Urinary bladder (tissue), 4 donors: ENCODE results near the gene CLPSL2. TPM values are rescaled to one million over a fixed set of nuclear protein-coding genes. Genes with fewer than 3 reads are reported as not detected.

Experiments used
- DNase-seq: peaks from one replicate; pipeline ENCODE4 v3.0.0-alpha.2; 2015; ENCODE audit errors: extremely low spot score
- H3K27ac ChIP-seq: one replicate; pipeline ENCODE4 v1.5.1; 2013; ENCODE audit warnings: low read depth, mild to moderate bottlenecking, moderate library complexity
- H3K36me3 ChIP-seq: one replicate; pipeline ENCODE4 v1.6.1; 2013; ENCODE audit warnings: mild to moderate bottlenecking, moderate library complexity; ENCODE audit not compliant: insufficient read depth
- H3K4me1 ChIP-seq: one replicate; pipeline ENCODE4 v1.6.1; 2013; ENCODE audit warnings: mild to moderate bottlenecking, moderate library complexity; ENCODE audit not compliant: insufficient read depth
- H3K4me3 ChIP-seq: one replicate; pipeline ENCODE4 v1.5.1; 2013; ENCODE audit warnings: low read depth, low read length
- WGBS: extraction: QIAGEN DNeasy Blood & Tissue Kit; methylation state at CpG from one replicate; pipeline ENCODE4 v1.1.7; 2013; 5-methylcytosine and 5-hydroxymethylcytosine counted together
- polyA plus RNA-seq: library from polyadenylated mRNA; stranded (reverse); fragments of 200-250 nt; gene quantifications from one replicate; pipeline ENCODE4 v1.2.3, GENCODE V29; 2013
- total RNA-seq: library from RNA; depleted of rRNA; stranded (reverse); fragments of >200 nt; gene quantifications from one replicate; pipeline ENCODE4 v1.2.3, GENCODE V29; 2014
- donor health status: healthy with polysubstance abuse.
- donor health status: healthy.

CLPSL2 gene
- total and polyA plus RNA-seq, 2 donors = not detected

- no peak overlapping the region for H3K4me3 ChIP-seq
- no peaks in the 10 kb centered on the region for H3K4me1 ChIP-seq
- WGBS = 63% methylated on average over 8 of the region's 8 CpGs
- DNase-seq = no peak
- H3K36me3 ChIP-seq = no peaks in the 10 kb centered on the region
- H3K27ac ChIP-seq = no peak overlapping the region
These were observed 40.0 kb upstream of the CLPSL2 start for GRCh38 chr6:35736253-35736894.

DNA sequence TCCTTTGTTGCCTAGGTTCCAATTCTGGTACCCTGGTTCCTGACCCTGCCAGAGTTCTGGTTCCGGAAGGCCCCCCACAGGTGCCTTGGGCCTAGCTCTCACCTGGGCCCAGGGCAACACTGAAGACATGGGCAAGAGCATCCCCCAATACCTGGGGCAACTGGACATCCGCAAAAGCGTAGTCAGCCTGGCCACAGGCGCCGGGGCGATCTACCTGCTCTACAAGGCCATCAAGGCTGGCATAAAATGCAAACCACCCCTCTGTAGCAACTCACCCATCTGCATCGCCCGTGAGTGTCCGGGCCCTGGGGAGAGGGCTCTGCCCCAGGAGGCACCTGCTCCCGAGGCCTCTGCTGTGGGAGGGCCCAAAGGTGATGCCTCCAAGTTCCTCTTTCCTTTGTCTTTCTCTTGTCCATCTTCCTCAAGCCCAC is 39.4 kb upstream of the CLPSL2 start, which contains the start of gene ARMC12:
Gene ARMC12, plus strand, starts transcription at position 51 of the 431 bp plus-strand sequence. Its CDS starts 77 bp downstream, at position 128.
- Histone ChIP-seq H3K4me3 (no peak within 1 kb of the TSS), H3K4me1 (no peaks in the 10 kb centered on the region), H3K36me3 (no peaks in the 10 kb centered on the region), H3K27ac (no peak within 1 kb of the TSS)
- DNase-seq = no peak
- 98% methylated on average over 10 of the region's 10 CpGs for WGBS

DNA sequence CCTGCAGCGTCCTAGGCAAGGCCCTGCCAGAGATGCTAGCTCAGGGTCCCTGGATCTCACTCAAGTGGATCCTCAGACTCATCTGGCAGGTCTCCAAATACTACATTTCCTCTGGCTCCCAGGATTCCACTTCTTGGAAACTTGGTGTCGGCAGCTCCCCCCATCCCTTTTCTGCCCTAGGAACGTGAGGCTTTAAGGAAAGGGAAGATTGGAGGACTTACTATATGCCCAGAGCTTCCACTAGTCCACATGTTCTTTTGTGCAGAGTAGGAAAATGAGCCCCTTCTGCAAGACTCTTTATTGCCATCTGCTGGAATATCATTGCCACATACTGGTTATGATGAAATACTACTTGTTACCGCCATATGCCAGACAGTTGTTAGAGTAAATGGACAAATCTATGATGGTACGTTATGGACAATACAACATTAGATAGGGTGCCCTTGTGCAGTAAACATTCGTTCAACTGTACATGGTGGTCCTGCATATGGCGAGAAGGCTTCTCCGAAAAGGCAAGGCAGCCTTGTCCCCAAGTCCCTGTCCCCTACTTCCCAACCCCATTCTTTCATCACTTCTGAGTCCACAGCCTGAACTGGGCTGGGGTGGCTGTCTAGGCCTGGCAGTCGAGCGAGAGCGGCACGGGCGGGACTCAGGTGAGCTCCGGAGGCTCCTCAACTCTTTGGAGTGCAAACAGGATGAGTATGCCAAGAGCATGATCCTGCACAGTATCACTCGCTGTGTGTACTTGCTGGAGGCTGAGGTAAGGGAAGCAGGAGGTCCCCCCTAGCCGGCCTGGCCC is 38.8 kb upstream of the CLPSL2 start:
- DNase-seq = no peak
- WGBS = 61% methylated on average over 16 of the region's 16 CpGs

DNA sequence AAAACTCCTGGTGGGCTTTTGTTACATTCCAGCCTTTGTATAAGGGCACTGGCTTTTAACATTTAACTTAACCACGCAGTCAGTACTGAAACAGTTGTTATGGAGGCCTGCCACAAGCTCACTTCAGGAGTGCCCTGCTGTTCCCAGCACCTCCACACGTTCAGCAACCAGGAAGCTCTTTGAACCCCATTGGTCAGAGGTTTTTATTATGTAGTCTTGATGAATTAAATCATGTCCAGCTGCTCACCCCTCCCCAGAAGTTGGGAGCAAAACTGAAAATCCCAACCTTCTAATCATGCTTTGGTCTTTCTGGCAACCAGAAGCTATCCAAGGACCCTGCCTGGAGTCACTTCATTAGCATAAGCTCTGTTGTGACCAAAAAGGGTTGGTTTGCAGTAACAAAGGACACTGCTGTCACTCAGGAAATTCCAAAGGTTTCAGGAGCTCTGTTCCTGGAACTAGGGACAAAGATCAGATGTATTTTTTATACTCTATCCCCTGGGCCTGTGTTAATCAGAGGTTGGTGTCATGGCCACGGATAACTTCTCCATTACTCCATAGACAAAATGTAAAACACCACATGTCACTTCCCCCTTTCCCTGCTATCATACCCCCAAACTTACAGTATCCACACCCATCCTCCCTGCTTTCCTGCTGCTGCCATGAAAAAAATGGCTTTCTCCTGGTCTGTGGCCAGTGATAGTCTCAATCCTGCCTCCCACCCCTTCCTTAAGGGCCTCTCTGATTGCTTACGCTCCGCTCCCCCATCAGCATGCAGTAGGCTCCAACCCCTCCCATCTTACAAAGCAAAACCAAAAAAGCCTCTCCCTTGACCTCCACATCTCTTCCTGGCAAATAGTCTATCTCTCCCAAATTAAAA is 36.5 kb upstream of the CLPSL2 start:
- Histone ChIP-seq H3K4me3 (no peak overlapping the region), H3K36me3 (no peaks in the 10 kb centered on the region), H3K4me1 (no peaks in the 10 kb centered on the region), H3K27ac (no peak overlapping the region)
- WGBS = 66% methylated on average over 5 of the region's 5 CpGs
- DNase-seq = no peak

More for the DNA sequence above, 38.8 kb upstream of the CLPSL2 start:
- no peaks in the 10 kb centered on the region for H3K4me1 ChIP-seq
- no peak overlapping the region for H3K27ac ChIP-seq
- no peaks in the 10 kb centered on the region for H3K36me3 ChIP-seq
- no peak overlapping the region for H3K4me3 ChIP-seq

GRCh38 chr6:35742842-35743241 is 33.6 kb upstream of the CLPSL2 start:
- no peak for DNase-seq

DNA sequence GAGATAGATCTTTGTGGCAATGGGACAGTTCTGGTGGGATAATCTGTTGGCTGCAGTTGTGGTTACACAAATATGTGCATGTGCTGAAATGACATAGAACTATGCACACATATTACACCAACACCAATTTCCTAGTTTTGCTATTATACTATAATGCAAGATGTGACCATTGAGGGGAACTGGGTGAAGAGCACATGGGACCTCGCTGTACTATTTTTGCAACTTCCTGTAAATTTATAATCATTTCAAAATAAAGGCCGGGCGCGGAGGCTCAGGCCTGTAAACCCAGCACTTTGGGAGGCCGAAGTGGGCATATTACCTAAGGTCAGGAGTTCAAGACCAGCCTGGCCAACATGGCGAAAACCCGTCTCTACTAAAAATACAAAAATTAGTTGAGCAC is 30.9 kb upstream of the CLPSL2 start:
- H3K36me3 ChIP-seq = no peaks in the 10 kb centered on the region
- no peak for DNase-seq
- H3K27ac ChIP-seq = no peak overlapping the region
- WGBS = 89% methylated on average over 7 of the region's 7 CpGs
- H3K4me3 ChIP-seq = no peak overlapping the region
- no peaks in the 10 kb centered on the region for H3K4me1 ChIP-seq

More at GRCh38 chr6:35742842-35743241, 33.6 kb upstream of the CLPSL2 start:
- Histone ChIP-seq H3K36me3 (no peaks in the 10 kb centered on the region), H3K27ac (no peak overlapping the region), H3K4me1 (no peaks in the 10 kb centered on the region), H3K4me3 (no peak overlapping the region)
- 50% methylated on average over 8 of the region's 8 CpGs for WGBS

- DNase-seq = no peak
- H3K27ac ChIP-seq = no peak overlapping the region
- no peaks in the 10 kb centered on the region for H3K36me3 ChIP-seq
- no peaks in the 10 kb centered on the region for H3K4me1 ChIP-seq
- H3K4me3 ChIP-seq = no peak overlapping the region
- WGBS = 81% methylated on average over 3 of the region's 3 CpGs
These were observed 29.9 kb upstream of the CLPSL2 start for GRCh38 chr6:35746516-35746915.

DNA sequence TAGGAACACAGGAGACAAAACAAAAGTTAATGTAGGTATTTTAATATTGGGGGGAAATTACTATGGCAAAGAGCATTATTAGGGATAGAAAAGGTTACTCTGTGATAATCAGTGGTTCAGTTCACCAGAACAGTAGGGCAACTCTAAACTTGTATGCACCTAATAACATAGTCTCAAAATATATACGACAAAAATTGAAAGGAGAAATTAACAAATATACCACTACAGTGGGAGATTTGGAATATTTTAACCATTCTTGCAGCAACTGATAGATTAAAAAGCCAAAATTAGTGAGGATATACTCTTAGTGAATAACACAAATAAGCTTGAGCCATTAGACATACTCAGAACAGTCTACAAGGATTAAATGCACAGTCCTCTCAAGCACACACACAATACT is 28.5 kb upstream of the CLPSL2 start:
- Histone ChIP-seq H3K4me3 (no peak overlapping the region), H3K4me1 (no peaks in the 10 kb centered on the region), H3K27ac (no peak overlapping the region), H3K36me3 (no peaks in the 10 kb centered on the region)
- WGBS = 97% methylated on average over 1 of the region's 1 CpG
- no peak for DNase-seq

DNA sequence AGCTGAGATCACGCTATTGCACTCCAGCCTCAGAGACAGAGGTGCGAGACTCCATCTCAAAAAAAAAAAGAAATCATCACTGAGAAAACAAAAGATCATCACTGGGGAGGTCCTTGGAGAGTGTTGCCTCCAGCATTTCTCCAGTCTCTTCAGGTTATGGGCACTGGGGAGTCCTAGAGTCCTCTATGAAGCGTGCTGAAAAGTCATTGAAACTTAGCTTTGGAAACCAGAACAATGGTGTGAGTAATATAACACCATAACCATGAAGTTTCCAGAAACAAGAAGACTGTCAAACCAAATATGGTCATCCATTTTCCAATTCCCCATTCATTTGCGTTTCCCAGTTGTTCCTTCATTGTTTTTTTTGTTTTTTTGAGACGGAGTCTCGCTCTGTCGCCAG is 25.8 kb upstream of the CLPSL2 start:
- no peak for DNase-seq
- H3K27ac ChIP-seq = no peak overlapping the region
- no peaks in the 10 kb centered on the region for H3K36me3 ChIP-seq
- H3K4me1 ChIP-seq = no peaks in the 10 kb centered on the region
- 90% methylated on average over 7 of the region's 7 CpGs for WGBS
- H3K4me3 ChIP-seq = no peak overlapping the region

DNA sequence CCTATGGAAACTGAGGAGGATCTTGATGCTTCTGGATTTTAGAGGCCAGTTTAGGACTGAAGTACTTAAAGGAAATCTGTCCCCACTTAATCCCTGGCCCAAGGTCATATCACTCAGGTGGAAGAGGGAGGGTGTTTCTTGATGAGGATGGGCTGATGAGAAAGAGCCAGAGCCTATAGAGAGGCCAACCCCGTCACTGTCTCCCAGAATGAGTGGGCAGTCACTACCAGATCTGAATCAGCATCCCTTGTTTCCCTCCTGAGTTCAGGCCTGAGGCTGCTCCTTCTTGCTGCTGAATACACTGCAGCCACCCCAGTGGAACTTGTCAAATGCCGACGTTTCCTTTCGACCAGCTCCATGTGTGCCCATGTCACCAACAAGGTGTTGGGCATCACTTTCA is 24.8 kb upstream of the CLPSL2 start:
- DNase-seq = no peak
- Histone ChIP-seq H3K27ac (no peak overlapping the region), H3K36me3 (no peaks in the 10 kb centered on the region), H3K4me1 (no peaks in the 10 kb centered on the region), H3K4me3 (no peak overlapping the region)
- WGBS = 80% methylated on average over 4 of the region's 4 CpGs

DNA sequence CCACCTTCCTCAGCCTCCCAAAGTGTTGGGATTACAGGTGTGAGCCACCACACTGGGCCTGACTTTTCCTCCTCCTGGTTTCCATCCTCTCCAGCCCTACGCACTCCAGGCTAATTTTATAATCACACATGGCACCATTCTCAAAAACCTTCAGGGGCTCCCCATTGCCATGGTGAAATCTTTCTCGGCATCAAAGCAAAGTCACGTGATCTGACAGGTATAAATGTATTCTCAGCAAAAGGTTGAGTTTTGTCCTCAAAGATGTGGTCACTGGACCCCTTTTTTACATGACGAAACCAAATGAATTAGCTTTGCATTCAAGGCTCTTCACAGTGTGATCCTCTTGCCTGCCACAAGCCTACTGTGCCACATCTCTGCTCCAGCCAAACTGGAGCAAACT is 24.1 kb upstream of the CLPSL2 start:
- no peaks in the 10 kb centered on the region for H3K36me3 ChIP-seq
- no peak overlapping the region for H3K27ac ChIP-seq
- no peaks in the 10 kb centered on the region for H3K4me1 ChIP-seq
- H3K4me3 ChIP-seq = no peak overlapping the region
- WGBS = 90% methylated on average over 4 of the region's 4 CpGs
- no peak for DNase-seq

DNA sequence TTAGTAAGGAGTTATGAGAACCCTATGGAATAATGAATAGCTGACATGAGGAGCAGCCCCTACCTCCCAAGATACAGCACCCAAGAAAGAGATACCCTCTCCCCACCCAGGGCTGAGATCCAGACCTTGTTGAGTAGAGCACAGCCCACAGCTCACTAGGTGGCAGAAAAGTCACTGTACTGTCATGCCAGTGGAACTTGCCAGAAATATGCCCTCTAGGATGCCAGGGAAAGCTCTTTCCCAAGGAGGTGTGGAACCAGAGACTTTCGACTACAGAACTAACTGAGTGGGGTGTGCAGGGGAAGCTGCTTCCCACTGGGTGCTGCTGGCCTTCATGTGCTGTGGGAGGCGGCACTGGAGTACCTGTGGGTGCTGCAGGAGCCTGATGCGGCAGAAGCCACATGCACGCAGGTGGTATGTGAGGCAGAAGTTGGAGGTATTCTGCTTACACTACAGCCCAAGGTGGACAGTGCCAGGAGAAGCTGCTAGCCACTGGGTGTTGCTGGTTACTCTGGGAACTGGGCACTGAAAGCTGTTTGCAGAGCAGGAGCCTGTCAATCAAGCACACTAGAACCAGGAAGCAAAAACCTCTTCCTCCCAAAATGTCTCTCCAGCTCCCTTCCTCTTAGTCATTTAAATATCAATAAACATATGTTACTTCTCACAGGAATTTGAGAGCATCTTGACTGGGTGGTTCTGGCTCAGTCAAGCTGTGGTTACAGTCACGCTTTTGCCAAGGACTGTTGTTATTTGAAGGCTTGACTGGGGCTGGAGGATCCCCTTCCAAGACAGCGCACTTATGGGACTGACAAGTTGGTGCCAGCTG is 21.7 kb upstream of the CLPSL2 start:
- 83% methylated on average over 6 of the region's 6 CpGs for WGBS
- H3K36me3 ChIP-seq = no peaks in the 10 kb centered on the region
- DNase-seq = no peak
- no peak overlapping the region for H3K4me3 ChIP-seq
- no peak overlapping the region for H3K27ac ChIP-seq
- no peaks in the 10 kb centered on the region for H3K4me1 ChIP-seq
